ENCODE measurements around the gene CRCP. TPM values are rescaled to one million over a fixed set of nuclear protein-coding genes. Genes with fewer than 3 reads are reported as not detected.

CRCP gene
- total RNA-seq, 2 experiments from 2014 or later: 25.5 to 25.9 TPM

GRCh38 chr7:66088861-66089838 lies 25.5 kb upstream of the CRCP start:
- no peak overlapping the region for H3K4me3 Mint-ChIP-seq
- no peak for TF ChIP-seq CTCF (IDR thresholded peaks at IDR 0.05)

GRCh38 chr7:66092654-66093053 lies 22.0 kb upstream of the CRCP start:
- ChIA-PET POLR2A (no interaction called here), CTCF (no interaction called here)
- Mint-ChIP-seq H3K36me3 (ENCODE audit: low read depth) (no peaks in the 10 kb centered on the region), H3K9me3 (no peaks in the 10 kb centered on the region), H3K4me3 (no peak overlapping the region), H3K27me3 (no peaks in the 10 kb centered on the region), H3K27ac (no peak overlapping the region), H3K4me1 (ENCODE audit: low read depth) (no peaks in the 10 kb centered on the region)
- ATAC-seq (no peak), DNase-seq (no peak)
- intact Hi-C loops (cut with micrococcal nuclease): no loop called here
- TF ChIP-seq CTCF (IDR thresholded peaks at IDR 0.05): no peak

More at GRCh38 chr7:66088861-66089838, 25.5 kb upstream of the CRCP start:
- no peaks in the 10 kb centered on the region for H3K27me3 Mint-ChIP-seq
- DNase-seq (no peak), ATAC-seq (no peak)
- no peak overlapping the region for H3K27ac Mint-ChIP-seq
- CTCF ChIA-PET: no interaction called here
- POLR2A ChIA-PET: no interaction called here
- intact Hi-C loops (cut with micrococcal nuclease): no loop called here
- no peaks in the 10 kb centered on the region for H3K9me3 Mint-ChIP-seq
- no peaks in the 10 kb centered on the region for H3K4me1 Mint-ChIP-seq (ENCODE audit: low read depth)
- no peaks in the 10 kb centered on the region for H3K36me3 Mint-ChIP-seq (ENCODE audit: low read depth)

- CTCF ChIA-PET: no interaction called here
- POLR2A ChIA-PET: no interaction called here
- intact Hi-C loops (cut with micrococcal nuclease): no loop called here
- no peak overlapping the region for H3K4me3 Mint-ChIP-seq
- ATAC-seq: no peak
- H3K36me3 Mint-ChIP-seq (ENCODE audit: low read depth): no peaks in the 10 kb centered on the region
- no peak overlapping the region for H3K27ac Mint-ChIP-seq
- no peak for TF ChIP-seq CTCF (IDR thresholded peaks at IDR 0.05)
- peaks cover 6% of the 10 kb centered on the region for H3K4me1 Mint-ChIP-seq (ENCODE audit: low read depth)
- H3K27me3 Mint-ChIP-seq: no peaks in the 10 kb centered on the region
- no peak for DNase-seq
- no peaks in the 10 kb centered on the region for H3K9me3 Mint-ChIP-seq
These were observed 19.6 kb upstream of the CRCP start for GRCh38 chr7:66095010-66095409.

GRCh38 chr7:66099232-66099550 lies 15.5 kb upstream of the CRCP start:
- CTCF ChIA-PET: no interaction called here
- Mint-ChIP-seq H3K9me3 (no peaks in the 10 kb centered on the region), H3K4me3 (no peak overlapping the region), H3K27me3 (no peaks in the 10 kb centered on the region), H3K27ac (no peak overlapping the region), H3K36me3 (ENCODE audit: low read depth) (no peaks in the 10 kb centered on the region), H3K4me1 (ENCODE audit: low read depth) (peaks cover 10% of the 10 kb centered on the region)
- no peak for TF ChIP-seq CTCF (IDR thresholded peaks at IDR 0.05)
- intact Hi-C loops (cut with micrococcal nuclease): no loop called here
- ATAC-seq (no peak), DNase-seq (no peak)
- POLR2A ChIA-PET: no interaction called here

- ATAC-seq (peak; percentile 86), DNase-seq (peak; percentile 42)
- Mint-ChIP-seq H3K4me1 (ENCODE audit: low read depth) (peaks cover 10% of the 10 kb centered on the region), H3K36me3 (ENCODE audit: low read depth) (no peaks in the 10 kb centered on the region), H3K27me3 (no peaks in the 10 kb centered on the region), H3K27ac (peak overlapping the region; percentile 28), H3K9me3 (no peaks in the 10 kb centered on the region), H3K4me3 (peak overlapping the region; percentile 64)
- no peak for TF ChIP-seq CTCF (IDR thresholded peaks at IDR 0.05)
- ChIA-PET CTCF (no interaction called here), POLR2A (no interaction called here)
- intact Hi-C loops (cut with micrococcal nuclease): no loop called here
These were observed 14.9 kb upstream of the CRCP start for GRCh38 chr7:66099551-66100407.

Data from activated CD8-positive, alpha-beta T cell treated with anti-CD3 and anti-CD28 coated beads for 36 hours (primary cell).